ENCODE measurements around the gene RNF32.

RNF32 gene

DNA sequence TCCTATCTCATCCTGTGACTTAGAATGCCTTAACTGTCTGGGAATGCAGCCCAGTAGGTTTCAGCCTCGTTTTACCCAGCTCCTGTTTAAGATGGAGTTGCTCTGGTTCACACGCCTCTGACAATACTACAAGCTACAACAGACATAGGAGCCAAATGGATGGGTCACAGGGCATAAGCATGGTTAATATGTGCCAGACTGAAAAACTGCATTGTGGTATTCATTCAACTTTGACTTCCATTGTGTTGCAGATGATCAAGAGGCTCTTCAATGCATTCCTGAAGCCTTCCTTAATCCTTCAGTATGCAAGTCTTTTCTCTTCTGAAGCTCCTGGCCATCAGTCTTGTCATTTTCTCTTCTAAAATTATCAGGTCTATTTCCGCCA is 20.3 kb upstream of the RNF32 start:
- H3K4me3 ChIP-seq (ENCODE audit: low read depth, low read length) = no peak overlapping the region
- no peak for DNase-seq (ENCODE audit: low read depth)
- TF ChIP-seq, protein P1, sequence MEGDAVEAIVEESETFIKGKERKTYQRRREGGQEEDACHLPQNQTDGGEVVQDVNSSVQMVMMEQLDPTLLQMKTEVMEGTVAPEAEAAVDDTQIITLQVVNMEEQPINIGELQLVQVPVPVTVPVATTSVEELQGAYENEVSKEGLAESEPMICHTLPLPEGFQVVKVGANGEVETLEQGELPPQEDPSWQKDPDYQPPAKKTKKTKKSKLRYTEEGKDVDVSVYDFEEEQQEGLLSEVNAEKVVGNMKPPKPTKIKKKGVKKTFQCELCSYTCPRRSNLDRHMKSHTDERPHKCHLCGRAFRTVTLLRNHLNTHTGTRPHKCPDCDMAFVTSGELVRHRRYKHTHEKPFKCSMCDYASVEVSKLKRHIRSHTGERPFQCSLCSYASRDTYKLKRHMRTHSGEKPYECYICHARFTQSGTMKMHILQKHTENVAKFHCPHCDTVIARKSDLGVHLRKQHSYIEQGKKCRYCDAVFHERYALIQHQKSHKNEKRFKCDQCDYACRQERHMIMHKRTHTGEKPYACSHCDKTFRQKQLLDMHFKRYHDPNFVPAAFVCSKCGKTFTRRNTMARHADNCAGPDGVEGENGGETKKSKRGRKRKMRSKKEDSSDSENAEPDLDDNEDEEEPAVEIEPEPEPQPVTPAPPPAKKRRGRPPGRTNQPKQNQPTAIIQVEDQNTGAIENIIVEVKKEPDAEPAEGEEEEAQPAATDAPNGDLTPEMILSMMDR (IDR thresholded peaks at IDR 0.05; ENCODE audit: low read depth, low read length, missing control alignments) = no peak

- TF ChIP-seq, protein P1 (IDR thresholded peaks at IDR 0.05; ENCODE audit: low read depth, low read length, missing control alignments) = no peak
- no peak overlapping the region for H3K4me3 ChIP-seq (ENCODE audit: low read depth, low read length)
- no peak for DNase-seq (ENCODE audit: low read depth)
Observed at GRCh38 chr7:156621652-156622051, 18.9 kb upstream of the RNF32 start.

GRCh38 chr7:156625580-156625979 is 15.0 kb upstream of the RNF32 start:
- TF ChIP-seq, protein P1 (IDR thresholded peaks at IDR 0.05; ENCODE audit: low read depth, low read length, missing control alignments) = no peak
- DNase-seq (ENCODE audit: low read depth) = no peak
- no peak overlapping the region for H3K4me3 ChIP-seq (ENCODE audit: low read depth, low read length)

DNA sequence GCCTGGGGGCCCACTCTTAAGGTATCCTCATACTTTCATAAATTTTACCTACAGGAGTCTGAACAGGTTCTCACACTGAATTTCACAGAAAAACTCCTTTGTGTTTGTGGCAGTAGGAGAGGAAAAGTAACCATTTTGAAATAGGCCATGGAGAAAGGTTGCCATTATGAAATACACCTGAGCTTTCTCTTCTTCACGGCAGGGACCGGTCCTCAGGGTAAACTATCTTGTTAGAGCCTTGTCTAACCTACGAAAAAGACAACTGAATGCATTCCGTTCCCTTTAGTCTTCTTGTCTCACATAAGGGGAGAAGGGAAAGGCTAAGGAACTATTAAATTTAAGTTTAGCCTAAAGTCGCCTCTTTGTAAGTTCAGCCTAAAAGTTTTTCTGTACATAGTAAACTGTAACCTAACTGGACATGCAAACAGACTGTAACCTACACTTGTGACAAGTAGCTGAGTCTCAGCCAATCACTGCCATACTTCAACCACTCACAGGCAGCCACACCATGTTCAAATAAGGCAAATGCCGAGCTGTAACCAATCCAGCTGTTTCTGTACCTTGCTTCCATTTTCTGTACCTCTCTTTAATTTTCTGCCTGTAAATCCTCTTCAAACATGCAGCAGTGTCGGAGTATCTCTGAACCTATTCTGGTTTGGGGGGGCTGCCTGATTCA is 14.2 kb upstream of the RNF32 start:
- DNase-seq (ENCODE audit: low read depth) = no peak
- TF ChIP-seq, protein P1 (IDR thresholded peaks at IDR 0.05; ENCODE audit: low read depth, low read length, missing control alignments) = no peak
- H3K4me3 ChIP-seq (ENCODE audit: low read depth, low read length) = no peak overlapping the region

GRCh38 chr7:156628562-156628961 is 12.0 kb upstream of the RNF32 start:
- TF ChIP-seq, protein P1 (IDR thresholded peaks at IDR 0.05; ENCODE audit: low read depth, low read length, missing control alignments) = no peak
- no peak for DNase-seq (ENCODE audit: low read depth)
- no peak overlapping the region for H3K4me3 ChIP-seq (ENCODE audit: low read depth, low read length)

DNA sequence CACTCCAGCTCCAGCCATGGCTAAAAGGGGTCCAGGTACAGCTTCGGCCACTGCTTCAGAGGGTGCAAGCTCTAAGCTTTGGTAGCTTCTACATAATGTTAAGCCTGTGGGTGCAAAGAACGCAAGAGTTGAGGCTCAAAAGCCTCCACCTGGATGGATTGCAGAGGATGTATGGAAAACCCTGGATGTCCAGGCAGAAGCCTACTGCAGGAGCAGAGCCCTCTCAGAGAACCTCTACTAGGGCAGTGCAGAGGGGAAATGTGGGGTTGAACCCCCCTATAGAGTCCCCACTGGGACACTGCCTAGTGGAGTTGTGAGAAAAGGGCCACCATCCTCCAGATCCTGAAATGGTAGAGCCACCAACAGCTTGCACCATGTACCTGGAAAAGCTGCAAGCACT is 10.7 kb upstream of the RNF32 start:
- TF ChIP-seq, protein P1 (IDR thresholded peaks at IDR 0.05; ENCODE audit: low read depth, low read length, missing control alignments) = no peak
- no peak for DNase-seq (ENCODE audit: low read depth)
- H3K4me3 ChIP-seq (ENCODE audit: low read depth, low read length) = no peak overlapping the region

- H3K4me3 ChIP-seq (ENCODE audit: low read depth, low read length) = no peak overlapping the region
- DNase-seq (ENCODE audit: low read depth) = no peak
- TF ChIP-seq, protein P1 (IDR thresholded peaks at IDR 0.05; ENCODE audit: low read depth, low read length, missing control alignments) = no peak
Observed at GRCh38 chr7:156634117-156634516, 6.5 kb upstream of the RNF32 start.

All from GM12864 (cell line).